Neural progenitor cell (in vitro differentiated cells): ENCODE measurements around the gene PROB1. TPM values are rescaled to one million over a fixed set of nuclear protein-coding genes. Genes with fewer than 3 reads are reported as not detected.
"Not testable (repeated sequence)": the region's sequence is repeated elsewhere in the genome, so short reads cannot be mapped to it uniquely, and the experiment has no call there.

Experiments used
- DNase-seq: peaks from one replicate; pipeline ENCODE4 v3.0.0-alpha.2; 2016; ENCODE audit warnings: low spot score
- H2AFZ ChIP-seq: fragments of 200-600 bp; sonication (generic); replicated peaks from 2 replicates; pipeline ENCODE4 v1.6.1; 2016; ENCODE audit warnings: antibody characterized with exemption
- H3F3A ChIP-seq: fragments of 200-600 bp; sonication (generic); 2 replicates; pipeline ENCODE4 v1.6.1; 2016; ENCODE audit warnings: antibody characterized with exemption, low read depth
- H3K27ac ChIP-seq: fragments of 200-600 bp; sonication (generic); 2 replicates; pipeline ENCODE4 v1.5.1; 2016; ENCODE audit warnings: mild to moderate bottlenecking
- H3K27me3 ChIP-seq: fragments of 200-600 bp; sonication (generic); 2 replicates; pipeline ENCODE4 v1.6.1; 2016; ENCODE audit warnings: mild to moderate bottlenecking, moderate library complexity
- H3K36me3 ChIP-seq: fragments of 200-600 bp; sonication (generic); 2 replicates; pipeline ENCODE4 v1.5.1; 2016
- H3K4me1 ChIP-seq: fragments of 200-600 bp; sonication (generic); 2 replicates; pipeline ENCODE4 v1.6.1; 2016; ENCODE audit warnings: mixed run types
- H3K4me2 ChIP-seq: fragments of 200-600 bp; sonication (generic); 2 replicates; pipeline ENCODE4 v1.6.1; 2016
- H3K4me3 ChIP-seq: fragments of 200-600 bp; sonication (generic); 2 replicates; pipeline ENCODE4 v1.5.1; 2016
- H3K79me2 ChIP-seq: fragments of 200-600 bp; sonication (generic); 2 replicates; pipeline ENCODE4 v1.6.1; 2016; ENCODE audit warnings: low read depth
- H3K9ac ChIP-seq: fragments of 200-600 bp; sonication (generic); 2 replicates; pipeline ENCODE4 v1.6.1; 2016
- H3K9me3 ChIP-seq: fragments of 200-600 bp; sonication (generic); 2 replicates; pipeline ENCODE4 v1.5.1; 2016; ENCODE audit warnings: low read depth
- H4K20me1 ChIP-seq: fragments of 200-600 bp; sonication (generic); 2 replicates; pipeline ENCODE4 v1.6.1; 2016; ENCODE audit warnings: low read depth
- H3K27ac Mint-ChIP-seq: 3 replicates; pipeline ENCODE4 v1.8.0; 2021; ENCODE audit warnings: mixed read lengths
- H3K27me3 Mint-ChIP-seq: 2 replicates; pipeline ENCODE4 v1.8.0; 2022; ENCODE audit warnings: low read depth, mild to moderate bottlenecking, inconsistent platforms, moderate library complexity, mixed read lengths; ENCODE audit not compliant: insufficient read depth
- H3K36me3 Mint-ChIP-seq: 3 replicates; pipeline ENCODE4 v1.8.0; 2021; ENCODE audit warnings: mixed read lengths
- H3K4me1 Mint-ChIP-seq: 3 replicates; pipeline ENCODE4 v1.8.0; 2021; ENCODE audit warnings: mixed read lengths
- H3K4me3 Mint-ChIP-seq: 3 replicates; pipeline ENCODE4 v1.8.0; 2021; ENCODE audit warnings: mild to moderate bottlenecking, moderate library complexity, mixed read lengths
- H3K9me3 Mint-ChIP-seq: 3 replicates; pipeline ENCODE4 v1.8.0; 2020; ENCODE audit warnings: mixed read lengths
- EZH2 ChIP-seq: fragments of 200-600 bp; sonication (generic); IDR thresholded peaks from 2 replicates; pipeline ENCODE4 v1.6.1; 2017; ENCODE audit warnings: antibody characterized with exemption, mild to moderate bottlenecking, moderate library complexity
- EZH2phosphoT487 ChIP-seq: fragments of 200-600 bp; sonication (generic); IDR thresholded peaks from 2 replicates; pipeline ENCODE4 v1.6.1; 2017; ENCODE audit warnings: antibody characterized with exemption
- total RNA-seq: library from RNA; depleted of rRNA; stranded (reverse); fragments of >200 nt; gene quantifications from 2 replicates; pipeline ENCODE4 v1.2.3, GENCODE V29; 2015; ENCODE audit warnings: low replicate concordance
- TF ChIP-seq, protein P1 (sequence below): fragments of 200-600 bp; sonication (generic); IDR thresholded peaks from 2 replicates; pipeline ENCODE4 v1.5.1; 2017; ENCODE audit warnings: antibody characterized with exemption, mild to moderate bottlenecking

Gene PROB1
- total RNA-seq, 1 donor from 2014 or later, result 0.67 TPM

DNA sequence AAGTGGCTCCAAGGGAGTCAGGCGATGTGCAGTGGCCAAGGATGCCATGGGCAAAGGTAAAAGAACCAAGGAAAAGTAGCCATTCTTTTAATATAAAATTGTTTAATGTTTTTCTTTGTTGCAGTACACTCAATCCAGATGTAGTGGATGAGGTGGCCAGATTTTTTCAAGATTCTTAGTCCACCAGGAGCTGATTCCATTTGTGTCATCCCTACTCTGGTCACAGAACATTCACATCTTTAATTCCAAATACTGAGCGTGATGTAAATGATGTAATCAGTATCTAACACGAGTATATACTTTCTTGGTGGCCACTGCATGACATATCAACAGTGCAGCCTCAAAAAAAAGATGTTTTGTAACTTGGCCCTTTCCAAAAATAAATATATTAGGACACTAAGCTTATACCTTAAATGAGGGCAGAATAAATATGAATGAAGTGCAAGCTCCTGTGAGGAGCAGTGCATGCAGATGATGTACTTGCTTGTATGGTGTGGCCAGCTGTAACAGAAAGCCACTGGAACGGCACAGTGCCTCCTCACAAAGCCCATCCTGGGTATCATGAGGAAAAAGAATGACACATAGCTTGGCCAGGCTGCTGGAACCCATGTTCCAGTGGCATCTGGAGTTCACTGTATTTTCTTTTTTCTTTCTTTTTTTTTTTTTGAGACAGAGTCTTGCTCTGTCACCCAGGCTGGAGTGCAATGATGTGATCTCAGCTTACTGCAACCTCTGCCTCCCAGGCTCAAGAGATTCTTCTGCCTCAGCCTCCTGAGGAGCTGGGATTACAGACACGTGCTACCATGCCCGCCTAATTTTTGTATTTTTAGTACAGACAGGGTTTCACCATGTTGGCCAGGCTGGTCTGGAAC lies 15.5 kb upstream of the PROB1 start:
- Histone ChIP-seq H3K27me3 (no peaks in the 10 kb centered on the region), H3F3A (peaks cover 7% of the 10 kb centered on the region), H3K27ac (no peak overlapping the region), H4K20me1 (no peaks in the 10 kb centered on the region), H3K4me3 (no peak overlapping the region), H3K9ac (peak overlapping the region; percentile 32), H2AFZ (no peak overlapping the region), H3K9me3 (no peaks in the 10 kb centered on the region), H3K4me2 (no peak overlapping the region), H3K4me1 (no peaks in the 10 kb centered on the region), H3K79me2 (no peaks in the 10 kb centered on the region), H3K36me3 (no peaks in the 10 kb centered on the region)
- no peak for DNase-seq
- TF ChIP-seq, protein P1, sequence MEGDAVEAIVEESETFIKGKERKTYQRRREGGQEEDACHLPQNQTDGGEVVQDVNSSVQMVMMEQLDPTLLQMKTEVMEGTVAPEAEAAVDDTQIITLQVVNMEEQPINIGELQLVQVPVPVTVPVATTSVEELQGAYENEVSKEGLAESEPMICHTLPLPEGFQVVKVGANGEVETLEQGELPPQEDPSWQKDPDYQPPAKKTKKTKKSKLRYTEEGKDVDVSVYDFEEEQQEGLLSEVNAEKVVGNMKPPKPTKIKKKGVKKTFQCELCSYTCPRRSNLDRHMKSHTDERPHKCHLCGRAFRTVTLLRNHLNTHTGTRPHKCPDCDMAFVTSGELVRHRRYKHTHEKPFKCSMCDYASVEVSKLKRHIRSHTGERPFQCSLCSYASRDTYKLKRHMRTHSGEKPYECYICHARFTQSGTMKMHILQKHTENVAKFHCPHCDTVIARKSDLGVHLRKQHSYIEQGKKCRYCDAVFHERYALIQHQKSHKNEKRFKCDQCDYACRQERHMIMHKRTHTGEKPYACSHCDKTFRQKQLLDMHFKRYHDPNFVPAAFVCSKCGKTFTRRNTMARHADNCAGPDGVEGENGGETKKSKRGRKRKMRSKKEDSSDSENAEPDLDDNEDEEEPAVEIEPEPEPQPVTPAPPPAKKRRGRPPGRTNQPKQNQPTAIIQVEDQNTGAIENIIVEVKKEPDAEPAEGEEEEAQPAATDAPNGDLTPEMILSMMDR, result no peak
- TF ChIP-seq EZH2 (no peak), EZH2phosphoT487 (no peak)
- peaks cover 7% of the 10 kb centered on the region for H3K36me3 Mint-ChIP-seq
- no peaks in the 10 kb centered on the region for H3K27me3 Mint-ChIP-seq
- peaks cover 3% of the 10 kb centered on the region for H3K4me1 Mint-ChIP-seq
- H3K4me3 Mint-ChIP-seq, result no peak overlapping the region
- no peak overlapping the region for H3K27ac Mint-ChIP-seq
- H3K9me3 Mint-ChIP-seq, result no peaks in the 10 kb centered on the region

DNA sequence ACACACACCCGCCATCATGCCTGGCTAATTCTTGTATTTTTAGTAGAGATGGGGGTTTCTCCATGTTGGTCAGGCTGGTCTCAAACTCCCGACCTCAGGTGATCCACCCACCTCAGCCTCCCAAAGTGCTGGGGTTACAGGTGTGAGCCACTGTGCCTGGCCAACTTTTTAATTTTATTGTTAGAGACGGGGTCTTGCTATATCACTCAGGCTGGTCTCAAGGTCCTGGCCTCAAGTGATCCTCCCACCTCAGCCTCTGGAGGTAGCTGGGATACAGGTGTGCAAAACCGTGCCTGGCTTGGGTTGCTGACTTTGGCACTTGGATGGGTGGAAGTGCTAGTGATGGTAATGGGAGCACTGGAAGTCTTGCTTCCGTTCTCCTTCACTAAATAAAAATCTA lies 14.2 kb upstream of the PROB1 start:
- not testable (repeated sequence) for H3K9me3 Mint-ChIP-seq, H3K4me1 ChIP-seq, H3K27me3 ChIP-seq, H3K9ac ChIP-seq, H3K36me3 Mint-ChIP-seq, H3K4me2 ChIP-seq, H3K9me3 ChIP-seq, H3K4me3 ChIP-seq, DNase-seq, H3K27ac Mint-ChIP-seq, H2AFZ ChIP-seq, H3K79me2 ChIP-seq, H3K27ac ChIP-seq, H3K27me3 Mint-ChIP-seq, H4K20me1 ChIP-seq, H3K4me3 Mint-ChIP-seq, H3K36me3 ChIP-seq
- H3K4me1 Mint-ChIP-seq, result peaks cover 12% of the 10 kb centered on the region
- H3F3A ChIP-seq, result peaks cover 14% of the 10 kb centered on the region

DNA sequence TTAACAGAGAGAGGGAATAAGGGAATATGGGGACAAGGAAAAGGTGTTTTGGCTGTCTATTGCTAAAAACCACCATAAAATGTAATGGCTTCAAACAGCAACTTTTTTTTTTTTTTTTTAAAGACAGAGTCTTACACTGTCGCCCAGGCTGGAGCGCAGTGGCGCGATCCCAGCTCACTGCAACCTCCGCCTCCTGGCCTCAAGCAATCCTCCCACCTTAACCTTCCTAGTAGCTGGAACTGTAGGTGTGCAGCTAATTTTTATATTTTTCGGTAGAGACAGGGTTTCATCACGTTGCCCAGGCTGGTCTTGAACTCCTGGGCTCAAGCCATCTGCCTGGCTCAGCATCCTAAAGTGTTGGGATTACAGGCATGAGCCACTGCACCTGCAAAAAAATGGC lies 13.3 kb upstream of the PROB1 start:
- no peak overlapping the region for H3K27ac Mint-ChIP-seq

More for the DNA sequence above, 13.3 kb upstream of the PROB1 start:
- H2AFZ ChIP-seq, result no peak overlapping the region
- H3K27me3 Mint-ChIP-seq, result no peaks in the 10 kb centered on the region
- H3K4me1 Mint-ChIP-seq, result peaks cover 19% of the 10 kb centered on the region
- no peak overlapping the region for H3K4me3 Mint-ChIP-seq
- H3K4me1 ChIP-seq, result peaks cover 6% of the 10 kb centered on the region
- TF ChIP-seq EZH2 (no peak), EZH2phosphoT487 (no peak)
- TF ChIP-seq, protein P1, result no peak
- H3K9ac ChIP-seq, result no peak overlapping the region
- H3F3A ChIP-seq, result peaks cover 23% of the 10 kb centered on the region
- no peaks in the 10 kb centered on the region for H3K9me3 Mint-ChIP-seq
- no peak for DNase-seq
- no peak overlapping the region for H3K4me3 ChIP-seq
- no peaks in the 10 kb centered on the region for H3K79me2 ChIP-seq
- no peak overlapping the region for H3K4me2 ChIP-seq
- H3K27ac ChIP-seq, result no peak overlapping the region
- no peaks in the 10 kb centered on the region for H4K20me1 ChIP-seq
- no peaks in the 10 kb centered on the region for H3K9me3 ChIP-seq
- no peaks in the 10 kb centered on the region for H3K36me3 Mint-ChIP-seq
- H3K36me3 ChIP-seq, result no peaks in the 10 kb centered on the region
- no peaks in the 10 kb centered on the region for H3K27me3 ChIP-seq
